ENCODE measurements around the gene CEP128. TPM values are rescaled to one million over a fixed set of nuclear protein-coding genes. Genes with fewer than 3 reads are reported as not detected.

The CEP128 gene
- total and polyA plus RNA-seq, 2 experiments from 2014 or later = 7.6 to 17.6 TPM

DNA sequence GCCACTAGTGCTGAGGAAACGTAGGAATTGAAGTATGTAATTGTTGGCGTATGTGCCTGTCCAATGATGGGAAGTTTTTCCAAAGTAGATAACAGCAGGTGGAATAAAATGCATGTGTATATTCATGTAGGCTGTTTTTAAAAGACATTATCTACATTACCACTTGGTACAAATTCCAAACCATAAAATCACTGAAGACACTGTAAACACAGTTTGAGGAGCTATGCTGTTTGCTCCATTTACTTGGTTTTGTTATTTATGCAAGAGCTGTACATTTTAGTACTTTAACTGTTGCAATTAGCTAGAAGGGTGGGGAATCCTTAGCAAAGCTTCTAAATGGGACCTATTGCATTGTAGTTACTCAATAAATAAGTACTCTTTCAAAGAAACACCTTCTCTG is 455.8 kb downstream of the CEP128 start (continued):
- TF ChIP-seq, protein P1, sequence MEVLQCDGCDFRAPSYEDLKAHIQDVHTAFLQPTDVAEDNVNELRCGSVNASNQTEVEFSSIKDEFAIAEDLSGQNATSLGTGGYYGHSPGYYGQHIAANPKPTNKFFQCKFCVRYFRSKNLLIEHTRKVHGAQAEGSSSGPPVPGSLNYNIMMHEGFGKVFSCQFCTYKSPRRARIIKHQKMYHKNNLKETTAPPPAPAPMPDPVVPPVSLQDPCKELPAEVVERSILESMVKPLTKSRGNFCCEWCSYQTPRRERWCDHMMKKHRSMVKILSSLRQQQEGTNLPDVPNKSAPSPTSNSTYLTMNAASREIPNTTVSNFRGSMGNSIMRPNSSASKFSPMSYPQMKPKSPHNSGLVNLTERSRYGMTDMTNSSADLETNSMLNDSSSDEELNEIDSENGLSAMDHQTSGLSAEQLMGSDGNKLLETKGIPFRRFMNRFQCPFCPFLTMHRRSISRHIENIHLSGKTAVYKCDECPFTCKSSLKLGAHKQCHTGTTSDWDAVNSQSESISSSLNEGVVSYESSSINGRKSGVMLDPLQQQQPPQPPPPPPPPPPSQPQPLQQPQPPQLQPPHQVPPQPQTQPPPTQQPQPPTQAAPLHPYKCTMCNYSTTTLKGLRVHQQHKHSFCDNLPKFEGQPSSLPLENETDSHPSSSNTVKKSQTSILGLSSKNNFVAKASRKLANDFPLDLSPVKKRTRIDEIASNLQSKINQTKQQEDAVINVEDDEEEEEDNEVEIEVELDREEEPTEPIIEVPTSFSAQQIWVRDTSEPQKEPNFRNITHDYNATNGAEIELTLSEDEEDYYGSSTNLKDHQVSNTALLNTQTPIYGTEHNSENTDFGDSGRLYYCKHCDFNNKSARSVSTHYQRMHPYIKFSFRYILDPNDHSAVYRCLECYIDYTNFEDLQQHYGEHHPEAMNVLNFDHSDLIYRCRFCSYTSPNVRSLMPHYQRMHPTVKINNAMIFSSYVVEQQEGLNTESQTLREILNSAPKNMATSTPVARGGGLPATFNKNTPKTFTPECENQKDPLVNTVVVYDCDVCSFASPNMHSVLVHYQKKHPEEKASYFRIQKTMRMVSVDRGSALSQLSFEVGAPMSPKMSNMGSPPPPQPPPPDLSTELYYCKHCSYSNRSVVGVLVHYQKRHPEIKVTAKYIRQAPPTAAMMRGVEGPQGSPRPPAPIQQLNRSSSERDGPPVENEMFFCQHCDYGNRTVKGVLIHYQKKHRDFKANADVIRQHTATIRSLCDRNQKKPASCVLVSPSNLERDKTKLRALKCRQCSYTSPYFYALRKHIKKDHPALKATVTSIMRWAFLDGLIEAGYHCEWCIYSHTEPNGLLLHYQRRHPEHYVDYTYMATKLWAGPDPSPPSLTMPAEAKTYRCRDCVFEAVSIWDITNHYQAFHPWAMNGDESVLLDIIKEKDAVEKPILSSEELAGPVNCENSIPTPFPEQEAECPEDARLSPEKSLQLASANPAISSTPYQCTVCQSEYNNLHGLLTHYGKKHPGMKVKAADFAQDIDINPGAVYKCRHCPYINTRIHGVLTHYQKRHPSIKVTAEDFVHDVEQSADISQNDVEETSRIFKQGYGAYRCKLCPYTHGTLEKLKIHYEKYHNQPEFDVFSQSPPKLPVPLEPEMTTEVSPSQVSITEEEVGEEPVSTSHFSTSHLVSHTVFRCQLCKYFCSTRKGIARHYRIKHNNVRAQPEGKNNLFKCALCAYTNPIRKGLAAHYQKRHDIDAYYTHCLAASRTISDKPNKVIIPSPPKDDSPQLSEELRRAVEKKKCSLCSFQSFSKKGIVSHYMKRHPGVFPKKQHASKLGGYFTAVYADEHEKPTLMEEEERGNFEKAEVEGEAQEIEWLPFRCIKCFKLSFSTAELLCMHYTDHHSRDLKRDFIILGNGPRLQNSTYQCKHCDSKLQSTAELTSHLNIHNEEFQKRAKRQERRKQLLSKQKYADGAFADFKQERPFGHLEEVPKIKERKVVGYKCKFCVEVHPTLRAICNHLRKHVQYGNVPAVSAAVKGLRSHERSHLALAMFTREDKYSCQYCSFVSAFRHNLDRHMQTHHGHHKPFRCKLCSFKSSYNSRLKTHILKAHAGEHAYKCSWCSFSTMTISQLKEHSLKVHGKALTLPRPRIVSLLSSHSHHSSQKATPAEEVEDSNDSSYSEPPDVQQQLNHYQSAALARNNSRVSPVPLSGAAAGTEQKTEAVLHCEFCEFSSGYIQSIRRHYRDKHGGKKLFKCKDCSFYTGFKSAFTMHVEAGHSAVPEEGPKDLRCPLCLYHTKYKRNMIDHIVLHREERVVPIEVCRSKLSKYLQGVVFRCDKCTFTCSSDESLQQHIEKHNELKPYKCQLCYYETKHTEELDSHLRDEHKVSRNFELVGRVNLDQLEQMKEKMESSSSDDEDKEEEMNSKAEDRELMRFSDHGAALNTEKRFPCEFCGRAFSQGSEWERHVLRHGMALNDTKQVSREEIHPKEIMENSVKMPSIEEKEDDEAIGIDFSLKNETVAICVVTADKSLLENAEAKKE (CRISPR knock-in tag; IDR thresholded peaks at IDR 0.05) = no peak
- TF ChIP-seq STAT1 (IDR thresholded peaks at IDR 0.05; ENCODE audit: unreplicated experiment) (no peak), JUNB (IDR thresholded peaks at IDR 0.05; ENCODE audit: unreplicated experiment) (no peak)

DNA sequence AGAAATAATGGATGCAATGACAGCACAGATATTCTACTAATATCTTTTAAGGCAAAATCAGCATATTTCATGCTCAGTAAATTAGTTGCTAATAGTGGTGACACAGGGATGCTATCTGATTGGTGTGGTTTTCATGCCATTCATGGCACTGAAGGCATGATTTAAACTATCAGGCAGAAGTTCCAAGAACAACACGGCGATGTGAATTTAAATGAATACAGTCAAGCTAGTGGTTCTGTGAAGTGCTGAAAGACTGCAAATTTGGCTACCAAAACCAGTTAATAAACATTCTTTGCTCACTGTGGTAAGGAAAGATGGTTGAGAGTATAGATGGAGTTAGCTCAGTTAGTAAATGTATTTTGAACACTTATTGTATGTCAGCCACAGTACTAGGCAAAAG is 458.2 kb downstream of the CEP128 start:
- Mint-ChIP-seq H3K27me3 (ENCODE audit: insufficient read depth, low read depth, poor library complexity) (no peaks in the 10 kb centered on the region), H3K27ac (no peak overlapping the region), H3K4me3 (no peak overlapping the region), H3K4me1 (no peaks in the 10 kb centered on the region), H3K36me3 (ENCODE audit: low read depth) (peaks cover 5% of the 10 kb centered on the region; the same call in 1 of the 3 replicates), H3K9me3 (peaks cover 9% of the 10 kb centered on the region; the same call in 2 of the 3 replicates)
- Histone ChIP-seq H3F3A (replicated peaks; ENCODE audit: low read depth) (no peaks in the 10 kb centered on the region), H4K20me1 (replicated peaks; ENCODE audit: insufficient read depth) (no peaks in the 10 kb centered on the region), H3K36me3 (ENCODE audit: insufficient read depth) (no peaks in the 10 kb centered on the region), H3K4me2 (no peak overlapping the region), H3K27me3 (ENCODE audit: insufficient read depth) (no peaks in the 10 kb centered on the region), H2AFZ (no peak overlapping the region), H3K4me1 (ENCODE audit: insufficient read depth) (no peaks in the 10 kb centered on the region), H3K27ac (ENCODE audit: low read depth) (no peak overlapping the region), H3K4me3 (no peak overlapping the region), H3K79me2 (replicated peaks; ENCODE audit: insufficient read depth) (no peaks in the 10 kb centered on the region), H3K9me2 (ENCODE audit: insufficient read depth) (peaks cover 8% of the 10 kb centered on the region; the same call in 1 of the 2 replicates)
- DNase-seq (ENCODE audit: low spot score) (no peak), ATAC-seq (no peak)
- TF ChIP-seq ZNF331 (CRISPR knock-in tag; IDR thresholded peaks at IDR 0.05; ENCODE audit: low read depth) (no peak), CREB1 (CRISPR knock-in tag; IDR thresholded peaks at IDR 0.05; ENCODE audit: low read depth) (no peak), EZH2phosphoT487 (IDR thresholded peaks at IDR 0.05; ENCODE audit: unreplicated experiment) (no peak), ETS1 (IDR thresholded peaks at IDR 0.05) (no peak)
- TF ChIP-seq, protein P1 (CRISPR knock-in tag; IDR thresholded peaks at IDR 0.05) = no peak
